ENCODE data around the gene MFSD6L.

The MFSD6L gene, protein sequence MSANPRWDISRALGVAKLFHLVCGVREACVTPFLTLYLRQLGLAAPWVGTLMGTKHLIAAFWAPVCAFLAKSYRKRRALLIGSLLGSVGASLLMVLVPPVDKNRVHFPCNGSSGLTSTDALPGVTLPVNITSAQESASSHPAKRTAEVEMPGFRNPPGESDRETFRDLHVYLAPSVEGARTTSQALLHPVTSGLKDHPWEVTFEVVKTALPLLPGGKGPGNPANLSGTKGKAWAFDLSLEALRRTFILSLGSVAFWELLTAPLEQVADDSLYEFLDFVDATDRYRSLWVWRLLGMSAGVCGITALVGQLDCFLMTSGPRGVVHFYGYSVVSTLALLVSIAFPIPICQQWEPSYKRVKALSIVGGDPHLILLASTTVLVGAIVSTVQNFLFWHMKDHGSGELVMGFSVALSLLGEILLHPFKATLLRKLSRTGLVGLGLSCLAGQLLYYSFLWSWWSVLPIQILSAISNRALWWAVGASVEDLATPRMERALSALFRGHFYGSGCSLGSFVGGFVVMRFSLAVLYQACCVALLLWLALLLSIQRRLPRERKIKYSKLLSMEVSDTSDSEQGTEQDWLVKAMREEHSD

DNA sequence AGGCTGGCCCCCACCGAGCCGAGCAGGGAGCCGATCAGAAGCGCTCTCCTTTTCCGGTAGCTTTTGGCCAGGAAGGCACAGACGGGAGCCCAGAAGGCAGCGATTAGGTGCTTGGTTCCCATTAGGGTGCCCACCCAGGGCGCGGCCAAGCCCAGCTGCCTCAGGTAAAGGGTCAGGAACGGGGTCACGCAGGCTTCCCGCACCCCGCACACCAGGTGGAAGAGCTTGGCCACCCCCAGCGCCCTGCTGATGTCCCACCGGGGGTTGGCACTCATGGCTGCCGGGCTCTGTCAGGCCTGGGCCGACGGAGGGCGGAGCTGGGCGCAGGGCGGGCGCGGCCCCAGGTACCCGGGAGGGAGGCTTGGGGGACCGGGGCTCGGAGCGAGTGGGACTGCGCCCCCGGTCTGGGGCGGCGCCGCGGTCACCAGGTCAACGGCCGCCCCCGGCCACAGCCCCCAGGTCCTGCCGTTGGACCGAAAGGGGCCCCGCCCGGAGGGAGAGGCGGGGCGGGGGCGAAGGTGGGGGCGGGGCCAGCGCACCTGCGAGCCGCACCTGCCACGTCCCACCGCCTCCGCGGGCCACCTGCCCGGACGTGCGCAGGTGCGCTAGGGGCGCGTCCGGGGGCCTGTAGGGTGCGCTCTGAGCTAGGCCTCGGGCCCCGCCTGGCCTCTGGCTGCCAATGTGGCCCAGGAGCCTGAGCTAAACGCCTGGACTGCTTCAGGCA lies at the start of gene MFSD6L:
Gene MFSD6L, minus strand, starts transcription at position 520 of the 724 bp plus-strand sequence. Its CDS starts 245 bp downstream, at position 275.
- Histone ChIP-seq H3K27me3 (no peaks in the 10 kb centered on the region), H3K4me1 (peaks cover 0 to 28% (median 11%) of the 10 kb centered on the region in 10 experiments; a peak in 16 of 20 replicates), H4K20me1 (peaks cover 0 to 5% (median 0%) of the 10 kb centered on the region in 11 experiments; a peak in 3 of 22 replicates), H3K4me3 (no peak within 1 kb of the TSS), H3K9ac (no peak within 1 kb of the TSS), H3K9me3 (replicated peaks in 1 of 11) (0 out of 22 replicates have a peak, but pooled peaks cover 0 to 4% (median 0%) of the 10 kb centered on the region in 11 experiments), H3K27ac (no peak within 1 kb of the TSS), H3K4me2 (no peak within 1 kb of the TSS), H3K36me3 (peaks cover 0 to 72% (median 16%) of the 10 kb centered on the region in 11 experiments; a peak in 12 of 22 replicates)
- no peak for TF ChIP-seq Cebpa-rat (IDR thresholded peaks at IDR 0.05)

- peaks cover 0 to 34% (median 12%) of the 10 kb centered on the region in 11 experiments; a peak in 17 of 22 replicates for H3K9me3 ChIP-seq (replicated peaks in 1 of 11)
- H4K20me1 ChIP-seq = peaks cover 0 to 41% (median 0%) of the 10 kb centered on the region in 11 experiments; a peak in 3 of 22 replicates
- no peaks in the 10 kb centered on the region for H3K27me3 ChIP-seq
- peaks cover 4 to 84% (median 53%) of the 10 kb centered on the region in 11 experiments; a peak in 17 of 22 replicates for H3K36me3 ChIP-seq
- no peak overlapping the region for H3K9ac ChIP-seq
- peaks cover 15 to 37% (median 24%) of the 10 kb centered on the region in 10 experiments for H3K4me1 ChIP-seq
- no peak overlapping the region for H3K4me3 ChIP-seq
- no peak overlapping the region for H3K27ac ChIP-seq
- no peak for TF ChIP-seq Cebpa-rat (IDR thresholded peaks at IDR 0.05)
- H3K4me2 ChIP-seq = no peak overlapping the region
Measured at GRCh38 chr17:8847891-8848290, 48.7 kb upstream of the MFSD6L start.

DNA sequence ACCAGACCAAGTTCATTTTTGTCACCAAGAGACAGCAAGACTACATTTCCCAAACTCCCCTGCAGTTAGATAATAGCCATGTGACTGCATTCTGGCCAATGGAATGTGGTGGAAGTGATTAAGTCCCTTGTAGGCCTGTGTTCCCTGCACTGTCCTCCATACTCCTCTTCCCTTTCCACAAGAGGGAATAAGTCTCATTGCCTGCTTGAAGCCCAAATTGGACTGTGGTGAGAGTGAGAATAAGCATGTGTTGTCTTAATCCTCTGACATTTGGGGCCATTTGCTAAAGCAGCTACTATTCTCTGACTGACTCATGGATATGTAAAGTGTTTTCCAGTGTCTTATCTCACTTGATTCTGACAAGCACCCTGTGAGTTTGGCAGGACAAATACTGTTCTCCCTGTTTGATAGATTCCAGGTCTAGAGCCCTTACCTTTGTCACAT lies 47.6 kb upstream of the MFSD6L start:
- H4K20me1 ChIP-seq = peaks cover 0 to 43% (median 0%) of the 10 kb centered on the region in 11 experiments; a peak in 3 of 22 replicates
- peak overlapping the region in 3 of 11 experiments; percentile 15 to 59 (median 45); a peak in 3 of 22 replicates for H3K4me2 ChIP-seq
- H3K36me3 ChIP-seq = peaks cover 4 to 84% (median 53%) of the 10 kb centered on the region in 11 experiments; a peak in 17 of 22 replicates
- no peak overlapping the region for H3K27ac ChIP-seq
- no peak overlapping the region for H3K4me3 ChIP-seq
- no peak overlapping the region for H3K9ac ChIP-seq
- peaks cover 26 to 46% (median 35%) of the 10 kb centered on the region in 10 experiments for H3K4me1 ChIP-seq
- H3K9me3 ChIP-seq (replicated peaks in 1 of 11) = peaks cover 0 to 32% (median 12%) of the 10 kb centered on the region in 11 experiments; a peak in 17 of 22 replicates
- TF ChIP-seq Cebpa-rat (IDR thresholded peaks at IDR 0.05) = no peak
- no peaks in the 10 kb centered on the region for H3K27me3 ChIP-seq

DNA sequence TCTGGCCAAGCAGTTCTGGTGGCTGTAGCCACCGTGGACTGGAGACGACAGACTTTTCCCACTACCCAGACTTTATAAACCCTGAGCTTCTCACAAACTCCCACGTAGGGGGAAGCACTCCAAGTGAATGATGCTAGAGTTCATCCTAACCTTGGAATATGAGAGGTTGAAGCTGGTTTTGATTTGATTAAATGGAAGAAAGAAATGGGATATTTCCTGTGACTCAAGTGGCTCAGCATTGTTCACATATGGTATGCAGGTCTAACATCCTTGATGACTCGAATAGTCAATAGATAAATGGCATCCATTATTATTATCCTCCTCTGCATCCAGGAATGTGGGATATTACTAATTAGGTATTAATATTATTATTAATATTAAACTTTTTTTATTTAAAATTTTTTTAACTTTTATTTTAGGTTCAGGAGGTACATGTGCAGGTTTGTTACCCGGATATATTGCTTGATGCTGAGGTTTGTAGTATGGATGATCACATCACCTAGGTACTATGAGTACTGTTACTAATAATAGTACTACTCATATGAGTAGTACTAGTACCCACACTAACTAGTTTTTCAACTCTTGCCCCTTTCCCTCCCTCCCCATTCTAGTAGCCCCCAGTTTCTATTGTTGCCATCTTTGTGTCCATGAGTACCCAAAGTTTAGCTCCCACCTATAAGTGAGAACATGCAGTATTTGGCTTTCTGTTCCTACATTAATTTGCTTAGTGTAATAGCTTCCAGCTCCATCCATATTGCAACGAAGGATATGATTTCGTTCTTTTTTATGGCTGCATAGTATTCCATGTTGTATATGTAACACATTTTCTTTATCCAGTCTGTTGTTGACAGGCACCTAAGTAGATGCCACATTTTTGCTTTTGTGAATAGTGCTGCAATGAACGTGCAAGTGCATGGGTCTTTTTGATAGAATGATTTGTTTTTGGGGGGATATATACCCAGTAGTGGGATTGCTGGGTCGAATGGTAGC lies 45.4 kb upstream of the MFSD6L start:
- H3K27ac ChIP-seq = peak overlapping the region in 10 of 11 experiments; percentile 42 to 75 (median 57); a peak in 20 of 22 replicates
- H3K4me2 ChIP-seq = peak overlapping the region; percentile 62 to 84 (median 74)
- H4K20me1 ChIP-seq = peaks cover 0 to 51% (median 0%) of the 10 kb centered on the region in 11 experiments; a peak in 4 of 22 replicates
- no peak for TF ChIP-seq Cebpa-rat (IDR thresholded peaks at IDR 0.05)
- peaks cover 4 to 80% (median 49%) of the 10 kb centered on the region in 11 experiments; a peak in 17 of 22 replicates for H3K36me3 ChIP-seq
- peaks cover 26 to 50% (median 37%) of the 10 kb centered on the region in 10 experiments for H3K4me1 ChIP-seq
- no peak overlapping the region for H3K4me3 ChIP-seq
- H3K27me3 ChIP-seq = no peaks in the 10 kb centered on the region
- peak overlapping the region in 5 of 11 experiments; percentile 29 to 58 (median 48); a peak in 4 of 22 replicates for H3K9ac ChIP-seq
- peaks cover 0 to 26% (median 12%) of the 10 kb centered on the region in 11 experiments; a peak in 17 of 22 replicates for H3K9me3 ChIP-seq (replicated peaks in 1 of 11)

DNA sequence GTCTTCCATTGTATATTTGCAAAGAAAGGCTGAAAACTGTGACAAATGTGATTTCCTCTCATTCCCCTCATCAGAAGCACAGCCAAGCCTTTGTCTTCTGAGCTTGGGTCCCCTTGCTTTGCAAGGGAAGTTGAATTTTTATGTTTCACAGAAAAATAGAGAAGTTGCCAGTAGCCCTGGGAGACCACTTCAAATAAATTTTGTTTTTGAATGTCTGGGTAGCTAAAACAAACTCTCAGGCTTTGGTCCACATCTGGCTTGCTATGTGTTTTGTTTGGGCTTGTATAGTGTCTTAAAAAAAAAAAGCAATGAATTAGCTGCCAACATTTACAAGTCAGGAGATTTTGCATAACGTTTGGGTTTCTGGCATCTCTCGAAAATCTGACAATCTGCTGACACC lies 44.2 kb upstream of the MFSD6L start:
- Histone ChIP-seq H3K4me2 (peak overlapping the region; percentile 62 to 84 (median 74)), H3K27me3 (no peaks in the 10 kb centered on the region), H3K9me3 (replicated peaks in 1 of 11) (peaks cover 0 to 26% (median 12%) of the 10 kb centered on the region in 11 experiments; a peak in 17 of 22 replicates), H3K36me3 (peaks cover 0 to 80% (median 37%) of the 10 kb centered on the region in 11 experiments; a peak in 16 of 22 replicates), H3K9ac (peak overlapping the region in 9 of 11 experiments; percentile 4 to 58 (median 42); a peak in 14 of 22 replicates), H4K20me1 (peaks cover 0 to 54% (median 0%) of the 10 kb centered on the region in 11 experiments; a peak in 4 of 22 replicates), H3K4me1 (peaks cover 26 to 54% (median 39%) of the 10 kb centered on the region in 10 experiments), H3K27ac (peak overlapping the region; percentile 38 to 75 (median 51); a peak in 20 of 22 replicates), H3K4me3 (no peak overlapping the region)
- TF ChIP-seq Cebpa-rat (IDR thresholded peaks at IDR 0.05) = no peak

- Histone ChIP-seq H4K20me1 (peaks cover 0 to 53% (median 0%) of the 10 kb centered on the region in 11 experiments; a peak in 4 of 22 replicates), H3K4me2 (peak overlapping the region; percentile 62 to 84 (median 74); a peak in 18 of 22 replicates), H3K36me3 (peaks cover 0 to 78% (median 22%) of the 10 kb centered on the region in 11 experiments; a peak in 12 of 22 replicates), H3K9me3 (replicated peaks in 1 of 11) (peaks cover 0 to 22% (median 12%) of the 10 kb centered on the region in 11 experiments; a peak in 17 of 22 replicates), H3K9ac (no peak overlapping the region), H3K4me1 (peaks cover 26 to 59% (median 39%) of the 10 kb centered on the region in 10 experiments), H3K4me3 (no peak overlapping the region), H3K27me3 (no peaks in the 10 kb centered on the region), H3K27ac (no peak overlapping the region)
- TF ChIP-seq Cebpa-rat (IDR thresholded peaks at IDR 0.05) = no peak
Measured at GRCh38 chr17:8841844-8842243, 42.7 kb upstream of the MFSD6L start.

DNA sequence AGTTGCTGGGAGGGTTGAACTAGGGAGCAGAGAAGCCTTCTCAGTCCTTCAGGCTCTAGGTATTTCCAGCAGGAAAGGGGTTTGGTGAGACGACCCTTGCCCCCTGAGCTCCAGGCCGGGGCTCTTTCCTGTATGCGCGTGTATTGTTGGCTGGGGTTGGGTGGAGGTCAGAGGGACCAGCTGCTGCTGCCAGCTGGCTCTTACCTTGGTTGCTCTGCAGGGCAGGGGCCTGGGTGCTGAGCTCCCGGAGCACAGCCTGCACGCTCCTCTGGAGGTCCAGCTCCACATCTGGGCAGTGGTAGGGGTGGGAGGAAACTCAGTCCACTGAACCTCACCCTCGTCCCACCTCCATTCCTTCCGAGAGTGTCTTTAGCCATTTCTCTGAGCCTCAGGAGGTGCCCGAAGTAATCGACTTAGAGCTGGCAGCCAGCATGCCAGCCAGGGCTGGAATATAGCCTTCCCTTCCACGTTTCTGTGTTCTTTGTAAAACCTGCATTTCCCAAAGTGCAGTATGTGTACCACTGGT lies 40.3 kb upstream of the MFSD6L start:
- Histone ChIP-seq H4K20me1 (peaks cover 0 to 49% (median 0%) of the 10 kb centered on the region in 11 experiments; a peak in 5 of 22 replicates), H3K27me3 (no peaks in the 10 kb centered on the region), H3K9me3 (replicated peaks in 1 of 11) (no peaks in the 10 kb centered on the region), H3K4me2 (no peak overlapping the region), H3K4me3 (no peak overlapping the region), H3K36me3 (peaks cover 0 to 79% (median 19%) of the 10 kb centered on the region in 11 experiments; a peak in 14 of 22 replicates), H3K9ac (no peak overlapping the region), H3K4me1 (peaks cover 24 to 40% (median 29%) of the 10 kb centered on the region in 10 experiments), H3K27ac (peak overlapping the region in 1 of 11 experiments; percentile 12; a peak in 1 of 22 replicates)
- no peak for TF ChIP-seq Cebpa-rat (IDR thresholded peaks at IDR 0.05)
